Testis (tissue), 3 donors: ENCODE data around the gene SRPK3. TPM values are rescaled to one million over a fixed set of nuclear protein-coding genes. Genes with fewer than 3 reads are reported as not detected.

ENCODE experiments used
- DNase-seq: peaks from one replicate; pipeline ENCODE4 v3.0.0-alpha.2; 2019
- H3K27ac ChIP-seq, 2 donors: fragments of 200-600 bp; sonication (generic); one replicate each; pipeline ENCODE4 v1.5.1; 2019
- H3K27me3 ChIP-seq: fragments of 200-600 bp; sonication (generic); one replicate; pipeline ENCODE4 v1.5.1; 2019
- H3K36me3 ChIP-seq: fragments of 200-600 bp; sonication (generic); one replicate; pipeline ENCODE4 v1.5.1; 2017; ENCODE audit warnings: low read depth; ENCODE audit errors: missing control alignments
- H3K4me1 ChIP-seq: fragments of 200-600 bp; sonication (generic); one replicate; pipeline ENCODE4 v1.5.1; 2019
- H3K4me3 ChIP-seq, 2 donors: fragments of 200-600 bp; sonication (generic); one replicate each; pipeline ENCODE4 v1.5.1; 2017 to 2019
- H3K9me3 ChIP-seq: fragments of 200-600 bp; sonication (generic); one replicate; pipeline ENCODE4 v1.5.1; 2017
- POLR2A ChIP-seq: fragments of 450-650 bp; IDR thresholded peaks from one replicate; pipeline ENCODE4 v1.6.1; 2017; ENCODE audit warnings: antibody characterized with exemption, mild to moderate bottlenecking, moderate library complexity
- whole genome bisulfite sequencing, 2 donors: methylation state at CpG; one replicate each; pipeline ENCODE4 v1.1.5; 2018; 5-methylcytosine and 5-hydroxymethylcytosine counted together
- intact Hi-C: fragments of 100-400 bp; cut with DNase I; formaldehyde crosslinking; loops from one replicate; pipeline ENCODE4 v1.15.1; 2023; ENCODE audit warnings: low total_unique reads
- polyA plus RNA-seq: library from polyadenylated mRNA; stranded (reverse); fragments of 350-450 nt; fragmentation: Illumina TruSeq; extraction: RNeasy Lipid Tissue Mini Kit (QIAGEN cat#74804); gene quantifications from one replicate; pipeline ENCODE4 v1.2.3, GENCODE V29; 2014; ENCODE audit warnings: low read depth, low replicate concordance; ENCODE audit not compliant: insufficient read depth
- total RNA-seq, 2 donors: library from RNA; depleted of rRNA; stranded (reverse); fragments of >200 nt; gene quantifications; one replicate each; pipeline ENCODE4 v1.2.3, GENCODE V29; 2016
- TF ChIP-seq, protein P1 (sequence below), 3 experiments: fragments of 450-650 bp in 2 of 3; fragments of 200-600 bp in 1 of 3; sonication (generic) in 1 of 3; IDR thresholded peaks; one replicate each; pipeline ENCODE4 v1.5.1; 2016 to 2019; ENCODE audit warnings: antibody characterized with exemption in 3 of 3, mild to moderate bottlenecking in 2 of 3, moderate library complexity in 1 of 3

SRPK3 gene
- total and polyA plus RNA-seq, 3 donors from 2014 or later: 0.62 to 2.2 (median 1.3) TPM

DNA sequence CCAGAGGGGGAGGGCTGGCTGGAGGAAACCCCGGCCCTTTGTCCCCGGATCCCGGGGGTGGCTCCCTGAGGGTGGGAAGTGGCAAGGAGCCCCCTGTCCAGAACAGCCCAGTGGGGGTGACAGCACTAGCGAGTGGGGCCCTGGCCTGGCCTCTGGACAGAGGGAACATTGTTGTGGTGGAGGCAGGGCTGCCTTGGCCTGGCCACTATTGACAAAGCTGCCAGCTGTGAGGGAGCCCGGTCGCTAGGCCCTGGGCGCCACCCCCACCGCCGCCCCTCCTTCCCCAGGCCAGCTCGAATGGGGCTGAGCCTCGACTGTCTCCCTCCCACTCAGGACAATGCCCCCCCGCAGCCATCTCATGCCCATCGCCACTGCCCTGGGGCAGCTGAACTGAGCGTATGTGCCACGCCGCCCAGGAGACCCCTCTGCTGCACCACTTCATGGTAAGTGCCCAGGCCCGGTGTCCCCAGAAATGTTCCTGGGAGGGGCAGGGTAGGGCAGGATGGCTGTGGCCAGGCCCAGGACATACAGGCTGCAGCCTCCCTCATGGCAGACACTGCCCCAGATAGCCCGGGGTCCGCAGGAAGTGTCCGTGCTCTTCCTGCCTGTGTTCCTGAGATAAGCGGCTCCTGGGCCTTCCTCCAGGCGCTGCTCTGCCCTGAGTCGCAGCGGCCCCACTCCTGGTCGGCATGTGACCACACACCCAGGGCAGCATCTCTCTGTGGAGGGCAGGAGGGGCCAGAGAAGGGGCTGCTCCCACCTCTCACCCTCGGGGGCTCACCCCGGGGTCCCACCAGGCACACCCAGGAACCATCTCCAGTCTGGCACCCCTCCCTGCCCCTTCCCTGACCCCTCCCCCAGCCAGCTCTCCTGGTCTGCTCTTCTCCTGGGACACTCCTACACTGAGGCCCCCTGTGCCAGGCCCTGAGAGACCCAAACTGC, 15.4 kb upstream of the SRPK3 start:
- intact Hi-C loops: loop anchor here (10.0 kb wide), 1 partner anchor 189 kb away; no protein-coding TSS in a partner anchor
- peak; percentile 65 for DNase-seq
- Histone ChIP-seq H3K36me3 (no peaks in the 10 kb centered on the region), H3K27me3 (no peaks in the 10 kb centered on the region), H3K4me1 (peaks cover 14% of the 10 kb centered on the region), H3K9me3 (no peaks in the 10 kb centered on the region), H3K27ac (peak overlapping the region; percentile 72), H3K4me3 (no peak overlapping the region)
- WGBS, 2 donors: 56% methylated on average over 11 of the region's 27 CpGs; no CpG with 5 or more reads in 1 of the 2 donors
- TF ChIP-seq POLR2A: no peak
- TF ChIP-seq, protein P1, sequence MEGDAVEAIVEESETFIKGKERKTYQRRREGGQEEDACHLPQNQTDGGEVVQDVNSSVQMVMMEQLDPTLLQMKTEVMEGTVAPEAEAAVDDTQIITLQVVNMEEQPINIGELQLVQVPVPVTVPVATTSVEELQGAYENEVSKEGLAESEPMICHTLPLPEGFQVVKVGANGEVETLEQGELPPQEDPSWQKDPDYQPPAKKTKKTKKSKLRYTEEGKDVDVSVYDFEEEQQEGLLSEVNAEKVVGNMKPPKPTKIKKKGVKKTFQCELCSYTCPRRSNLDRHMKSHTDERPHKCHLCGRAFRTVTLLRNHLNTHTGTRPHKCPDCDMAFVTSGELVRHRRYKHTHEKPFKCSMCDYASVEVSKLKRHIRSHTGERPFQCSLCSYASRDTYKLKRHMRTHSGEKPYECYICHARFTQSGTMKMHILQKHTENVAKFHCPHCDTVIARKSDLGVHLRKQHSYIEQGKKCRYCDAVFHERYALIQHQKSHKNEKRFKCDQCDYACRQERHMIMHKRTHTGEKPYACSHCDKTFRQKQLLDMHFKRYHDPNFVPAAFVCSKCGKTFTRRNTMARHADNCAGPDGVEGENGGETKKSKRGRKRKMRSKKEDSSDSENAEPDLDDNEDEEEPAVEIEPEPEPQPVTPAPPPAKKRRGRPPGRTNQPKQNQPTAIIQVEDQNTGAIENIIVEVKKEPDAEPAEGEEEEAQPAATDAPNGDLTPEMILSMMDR (IDR thresholded peaks at IDR 0.05): no peak

DNA sequence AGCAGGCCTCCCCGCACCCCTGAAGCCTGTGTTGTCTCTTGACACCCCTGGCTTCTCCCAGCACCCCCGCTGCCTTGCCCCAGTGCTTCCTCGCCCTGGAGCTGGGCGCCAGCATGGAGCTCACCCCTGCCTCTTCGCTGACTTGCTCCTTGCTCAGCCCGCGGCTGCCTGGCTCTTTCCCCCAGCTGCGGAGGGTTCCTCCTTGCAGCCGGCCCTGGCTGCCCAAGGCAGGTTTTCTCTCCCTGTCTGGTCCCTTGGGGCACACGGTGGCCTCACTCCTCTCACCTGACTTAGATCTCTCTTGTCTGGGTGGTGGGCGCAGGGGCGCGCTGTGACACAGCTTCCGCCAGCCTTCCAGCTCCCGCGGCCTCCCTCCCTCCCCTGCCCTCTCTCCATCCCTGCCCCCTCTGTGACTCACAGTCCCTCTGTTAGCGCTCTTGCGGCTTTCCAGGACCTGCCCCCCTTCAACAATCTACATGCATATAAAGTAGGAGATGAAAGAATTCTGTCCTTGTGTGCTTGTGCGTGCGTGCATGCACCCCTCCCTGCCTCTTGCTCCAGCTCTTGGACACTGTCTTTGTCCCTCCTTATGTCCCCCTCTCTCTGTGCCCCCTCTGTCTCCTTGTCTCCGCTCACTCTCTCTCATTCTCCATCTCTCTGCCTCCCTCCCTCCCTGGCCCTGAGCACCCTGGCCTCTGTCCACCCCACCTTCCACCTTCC, 14.6 kb upstream of the SRPK3 start:
- WGBS, 2 donors: 34 to 47% methylated on average over 11 to 20 of the region's 21 CpGs
- H3K27me3 ChIP-seq: no peaks in the 10 kb centered on the region
- no peak for DNase-seq
- H3K27ac ChIP-seq: peak overlapping the region; percentile 72
- intact Hi-C loops: loop anchor here (10.0 kb wide), 1 partner anchor 189 kb away; no protein-coding TSS in a partner anchor
- H3K36me3 ChIP-seq: no peaks in the 10 kb centered on the region
- H3K9me3 ChIP-seq: no peaks in the 10 kb centered on the region
- TF ChIP-seq POLR2A: no peak
- TF ChIP-seq, protein P1 (IDR thresholded peaks at IDR 0.05): no peak
- peaks cover 14% of the 10 kb centered on the region for H3K4me1 ChIP-seq
- no peak overlapping the region for H3K4me3 ChIP-seq

DNA sequence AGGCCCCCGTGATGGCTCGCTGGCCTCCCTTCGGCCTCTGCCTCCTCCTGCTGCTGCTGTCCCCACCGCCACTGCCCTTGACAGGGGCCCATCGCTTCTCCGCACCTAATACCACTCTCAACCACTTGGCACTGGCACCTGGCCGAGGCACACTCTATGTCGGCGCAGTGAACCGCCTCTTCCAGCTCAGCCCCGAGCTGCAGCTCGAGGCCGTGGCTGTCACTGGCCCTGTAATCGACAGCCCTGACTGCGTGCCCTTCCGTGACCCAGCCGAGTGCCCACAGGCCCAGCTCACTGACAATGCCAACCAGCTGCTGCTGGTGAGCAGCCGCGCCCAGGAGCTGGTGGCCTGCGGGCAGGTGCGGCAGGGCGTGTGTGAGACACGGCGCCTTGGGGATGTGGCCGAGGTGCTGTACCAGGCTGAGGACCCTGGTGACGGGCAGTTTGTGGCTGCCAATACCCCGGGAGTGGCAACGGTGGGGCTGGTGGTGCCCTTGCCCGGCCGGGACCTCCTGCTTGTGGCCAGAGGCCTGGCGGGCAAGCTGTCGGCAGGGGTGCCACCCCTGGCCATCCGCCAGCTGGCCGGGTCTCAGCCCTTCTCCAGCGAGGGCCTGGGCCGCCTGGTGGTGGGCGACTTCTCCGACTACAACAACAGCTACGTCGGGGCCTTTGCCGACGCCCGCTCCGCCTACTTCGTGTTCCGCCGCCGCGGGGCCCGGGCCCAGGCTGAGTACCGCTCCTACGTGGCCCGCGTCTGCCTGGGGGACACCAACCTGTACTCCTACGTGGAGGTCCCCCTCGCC, 13.8 kb upstream of the SRPK3 start:
- no peak for TF ChIP-seq POLR2A
- TF ChIP-seq, protein P1 (IDR thresholded peaks at IDR 0.05): no peak
- no peak overlapping the region for H3K4me3 ChIP-seq
- peaks cover 14% of the 10 kb centered on the region for H3K4me1 ChIP-seq
- WGBS, 2 donors: 85% methylated on average over 50 of the region's 56 CpGs; no CpG with 5 or more reads in 1 of the 2 donors
- no peaks in the 10 kb centered on the region for H3K36me3 ChIP-seq
- no peaks in the 10 kb centered on the region for H3K9me3 ChIP-seq
- H3K27me3 ChIP-seq: no peaks in the 10 kb centered on the region
- no peak overlapping the region for H3K27ac ChIP-seq
- no peak for DNase-seq
- intact Hi-C loops: loop anchor here (10.0 kb wide), 1 partner anchor 188 kb away; no protein-coding TSS in a partner anchor

DNA sequence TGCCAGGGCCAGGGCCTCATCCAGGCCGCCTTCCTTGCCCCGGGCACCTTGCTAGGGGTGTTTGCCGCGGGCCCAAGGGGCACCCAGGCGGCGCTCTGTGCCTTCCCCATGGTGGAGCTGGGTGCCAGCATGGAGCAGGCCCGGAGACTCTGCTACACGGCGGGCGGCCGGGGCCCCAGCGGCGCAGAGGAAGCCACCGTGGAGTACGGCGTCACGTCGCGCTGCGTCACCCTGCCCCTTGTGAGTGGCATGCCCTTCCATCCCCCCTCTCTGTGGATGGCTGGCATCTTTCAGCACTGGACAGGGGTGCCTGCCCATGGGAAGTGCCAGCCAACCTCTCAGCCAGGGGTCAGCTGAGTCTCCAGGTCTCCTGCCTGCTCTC, 13.2 kb upstream of the SRPK3 start:
- no peak overlapping the region for H3K4me3 ChIP-seq
- TF ChIP-seq POLR2A: no peak
- TF ChIP-seq, protein P1 (IDR thresholded peaks at IDR 0.05): no peak
- DNase-seq: no peak

More for the DNA sequence above, 13.2 kb upstream of the SRPK3 start:
- Histone ChIP-seq H3K27me3 (no peaks in the 10 kb centered on the region), H3K9me3 (no peaks in the 10 kb centered on the region), H3K4me1 (peaks cover 14% of the 10 kb centered on the region), H3K27ac (no peak overlapping the region), H3K36me3 (no peaks in the 10 kb centered on the region)
- 93% methylated on average over 15 of the region's 20 CpGs; no CpG with 5 or more reads in 1 of the 2 donors for WGBS, 2 donors
- intact Hi-C loops: loop anchor here (10.0 kb wide), 1 partner anchor 187 kb away; no protein-coding TSS in a partner anchor
